Gastroesophageal sphincter (tissue), 2 donors: Measurements from ENCODE around the gene SEC14L5.

Experiments
- POLR2A ChIP-seq, 2 donors: fragments of 450-650 bp; IDR thresholded peaks; one replicate each; pipeline ENCODE4 v1.6.1; 2017; ENCODE audit warnings: antibody characterized with exemption in 2 of 2, mild to moderate bottlenecking in 2 of 2, moderate library complexity in 1 of 2
- POLR2AphosphoS5 ChIP-seq: sonication (generic); formaldehyde crosslinking; IDR thresholded peaks from one replicate; pipeline ENCODE4 v1.6.1; 2017; ENCODE audit warnings: antibody characterized with exemption

GRCh38 chr16:4909825-4910224, 48.3 kb upstream of the SEC14L5 start:
- no peak for TF ChIP-seq POLR2A (IDR thresholded peaks at IDR 0.05)
- TF ChIP-seq POLR2AphosphoS5: no peak
